Tibial nerve (tissue), 4 donors: Measurements from ENCODE around the gene SYCP2L.

ENCODE experiments used
- CTCF ChIP-seq, 5 experiments: fragments of 200-600 bp in 3 of 5; fragments of 450-650 bp in 2 of 5; sonication (generic) in 3 of 5; IDR thresholded peaks; one replicate each; pipeline ENCODE4 v1.5.1; 2016 to 2019; ENCODE audit warnings: antibody characterized with exemption in 5 of 5, mild to moderate bottlenecking in 3 of 5, moderate library complexity in 2 of 5
- EP300 ChIP-seq, 2 donors: sonication (generic); formaldehyde crosslinking; IDR thresholded peaks; one replicate each; pipeline ENCODE4 v1.6.1; 2017; ENCODE audit warnings: antibody characterized with exemption in 2 of 2, mild to moderate bottlenecking in 1 of 2
- POLR2A ChIP-seq, 2 donors: fragments of 450-650 bp; IDR thresholded peaks; one replicate each; pipeline ENCODE4 v1.6.1; 2017; ENCODE audit warnings: antibody characterized with exemption in 2 of 2, mild to moderate bottlenecking in 2 of 2, moderate library complexity in 2 of 2

GRCh38 chr6:10890151-10890550, 3.3 kb downstream of the SYCP2L start:
- TF ChIP-seq CTCF (IDR thresholded peaks at IDR 0.05) (no peak), POLR2A (IDR thresholded peaks at IDR 0.05) (no peak), EP300 (IDR thresholded peaks at IDR 0.05) (no peak)
